ENCODE measurements around the gene LCP2.

LCP2 gene

GRCh38 chr5:170294057-170294456, 3.5 kb downstream of the LCP2 start:
- H3K9me3 ChIP-seq, result no peaks in the 10 kb centered on the region
- no peak overlapping the region for H3K27ac ChIP-seq
- H3K4me1 ChIP-seq, result no peaks in the 10 kb centered on the region
- no peaks in the 10 kb centered on the region for H3K36me3 ChIP-seq
- intact Hi-C loops (cut with DNase I; ENCODE audit: low total_unique reads), result no loop called here
- no peak for DNase-seq
- no peaks in the 10 kb centered on the region for H3K27me3 ChIP-seq
- no peak for TF ChIP-seq CTCF (IDR thresholded peaks at IDR 0.05)
- no peak overlapping the region for H3K4me3 ChIP-seq

GRCh38 chr5:170293273-170293672, 4.3 kb downstream of the LCP2 start:
- H3K27me3 ChIP-seq, result no peaks in the 10 kb centered on the region
- no peak for TF ChIP-seq CTCF (IDR thresholded peaks at IDR 0.05)
- H3K9me3 ChIP-seq, result no peaks in the 10 kb centered on the region
- intact Hi-C loops (cut with DNase I; ENCODE audit: low total_unique reads), result no loop called here
- H3K27ac ChIP-seq, result no peak overlapping the region
- DNase-seq, result peak; percentile 53 to 79
- no peaks in the 10 kb centered on the region for H3K36me3 ChIP-seq
- H3K4me1 ChIP-seq, result no peaks in the 10 kb centered on the region
- H3K4me3 ChIP-seq, result no peak overlapping the region

GRCh38 chr5:170292179-170293104, 5.1 kb downstream of the LCP2 start:
- no peak overlapping the region for H3K4me3 ChIP-seq
- no peaks in the 10 kb centered on the region for H3K4me1 ChIP-seq
- no peak for TF ChIP-seq CTCF (IDR thresholded peaks at IDR 0.05)
- intact Hi-C loops (cut with DNase I; ENCODE audit: low total_unique reads), result no loop called here
- no peaks in the 10 kb centered on the region for H3K27me3 ChIP-seq
- H3K27ac ChIP-seq, result no peak overlapping the region
- DNase-seq, result no peak
- H3K36me3 ChIP-seq, result no peaks in the 10 kb centered on the region
- H3K9me3 ChIP-seq, result no peaks in the 10 kb centered on the region

GRCh38 chr5:170290498-170290897, 7.1 kb downstream of the LCP2 start:
- no peak overlapping the region for H3K27ac ChIP-seq
- no peaks in the 10 kb centered on the region for H3K4me1 ChIP-seq

GRCh38 chr5:170289764-170290163, 7.8 kb downstream of the LCP2 start:
- no peaks in the 10 kb centered on the region for H3K27me3 ChIP-seq
- no peaks in the 10 kb centered on the region for H3K9me3 ChIP-seq
- DNase-seq, result peak in 1 of 2 donors; percentile 54
- H3K36me3 ChIP-seq, result no peaks in the 10 kb centered on the region
- TF ChIP-seq CTCF (IDR thresholded peaks at IDR 0.05), result no peak
- intact Hi-C loops (cut with DNase I; ENCODE audit: low total_unique reads), result no loop called here
- H3K4me3 ChIP-seq, result no peak overlapping the region
- no peaks in the 10 kb centered on the region for H3K4me1 ChIP-seq
- H3K27ac ChIP-seq, result no peak overlapping the region

More at GRCh38 chr5:170290498-170290897, 7.1 kb downstream of the LCP2 start:
- no peak for TF ChIP-seq CTCF (IDR thresholded peaks at IDR 0.05)
- intact Hi-C loops (cut with DNase I; ENCODE audit: low total_unique reads), result no loop called here
- H3K36me3 ChIP-seq, result no peaks in the 10 kb centered on the region
- no peaks in the 10 kb centered on the region for H3K27me3 ChIP-seq
- no peak overlapping the region for H3K4me3 ChIP-seq
- DNase-seq, result no peak
- H3K9me3 ChIP-seq, result no peaks in the 10 kb centered on the region
